NCI-H345 treated with DMSO at 0.1 percent for 48 hours (cell line): ENCODE measurements around the gene BAG3.
A peak's percentile ranks its signal among the peaks of the same experiment; 100 is the strongest.

Source experiments
- DNase-seq: peaks from one replicate; lab custom pipeline; 2025; ENCODE audit not compliant: unreplicated experiment; lab: John Stamatoyannopoulos, UW

The BAG3 gene

GRCh38 chr10:119665901-119666708, 14.9 kb downstream of the BAG3 start:
- no peak for DNase-seq

- no peak for DNase-seq
Observed at GRCh38 chr10:119666709-119667004, 15.5 kb downstream of the BAG3 start.

GRCh38 chr10:119667562-119668328, 16.6 kb downstream of the BAG3 start:
- peak; percentile 77 for DNase-seq

GRCh38 chr10:119668461-119668860, 17.3 kb downstream of the BAG3 start:
- DNase-seq: no peak

- DNase-seq: no peak
Observed at GRCh38 chr10:119669331-119669730, 18.2 kb downstream of the BAG3 start.

- no peak for DNase-seq
Observed at GRCh38 chr10:119669975-119670640, 18.9 kb downstream of the BAG3 start.

- no peak for DNase-seq
Observed at GRCh38 chr10:119670717-119671116, 19.5 kb downstream of the BAG3 start.

GRCh38 chr10:119671381-119671780, 20.2 kb downstream of the BAG3 start:
- no peak for DNase-seq

GRCh38 chr10:119672291-119672690, 21.1 kb downstream of the BAG3 start:
- DNase-seq: no peak

GRCh38 chr10:119673271-119673670, 22.1 kb downstream of the BAG3 start:
- DNase-seq: no peak

- DNase-seq: no peak
Observed at GRCh38 chr10:119675483-119676170, 24.4 kb downstream of the BAG3 start.

- DNase-seq: no peak
Observed at GRCh38 chr10:119677126-119677525, 25.9 kb downstream of the BAG3 start.

- no peak for DNase-seq
Observed at GRCh38 chr10:119677904-119678755, 26.9 kb downstream of the BAG3 start.

- DNase-seq: no peak
Observed at GRCh38 chr10:119679480-119679829, 28.3 kb downstream of the BAG3 start.

- DNase-seq: no peak
Observed at GRCh38 chr10:119680050-119680449, 28.9 kb downstream of the BAG3 start.

GRCh38 chr10:119680650-119681081, 29.5 kb downstream of the BAG3 start:
- DNase-seq: no peak

GRCh38 chr10:119686465-119687191, 35.4 kb downstream of the BAG3 start:
- DNase-seq: peak; percentile 3

GRCh38 chr10:119687192-119688032, 36.2 kb downstream of the BAG3 start:
- no peak for DNase-seq

GRCh38 chr10:119688033-119688508, 36.9 kb downstream of the BAG3 start:
- no peak for DNase-seq
